ENCODE results near the gene CNOT8. TPM values are rescaled to one million over a fixed set of nuclear protein-coding genes. Genes with fewer than 3 reads are reported as not detected.
A peak's percentile ranks its signal among the peaks of the same experiment; 100 is the strongest.

Gene CNOT8
- total and polyA plus RNA-seq, 2 donors (not counting 3 experiments of a cell fraction or from before 2014, with no cell fraction given): 42.6 to 53.7 TPM

- no peak for FAIRE-seq
- dilution Hi-C loops (cut with MboI; ENCODE audit: extremely low pct_ligation_motif_present, low sequenced_read_pairs) (no loop called here), intact Hi-C loops (cut with micrococcal nuclease) (no loop called here)
- Histone ChIP-seq H3K9ac (replicated peaks; ENCODE audit: extremely low read depth, insufficient read depth, low read length) (no peak overlapping the region), H3K27ac (ENCODE audit: insufficient read depth, low read depth, low read length) (no peak overlapping the region), H2AFZ (ENCODE audit: low read depth, low read length) (no peak overlapping the region), H4K20me1 (replicated peaks; ENCODE audit: control insufficient read depth, extremely low read depth, insufficient read depth, low read length) (no peaks in the 10 kb centered on the region), H3K4me3 (replicated peaks in 1 of 3; ENCODE audit: insufficient read depth in 1 of 3, low read depth in 1 of 3, low read length in 3 of 3) (no peak overlapping the region), H3K36me3 (ENCODE audit: control insufficient read depth in 2 of 2, extremely low read depth in 1 of 2, insufficient read depth in 2 of 2, low read length in 2 of 2) (peaks cover 6 to 11% of the 10 kb centered on the region in 2 experiments), H3K9me3 (replicated peaks; ENCODE audit: control insufficient read depth, insufficient read depth, low read length) (peaks cover 13% of the 10 kb centered on the region), H3K9me1 (replicated peaks; ENCODE audit: control insufficient read depth, extremely low read depth, insufficient read depth, low read length) (no peaks in the 10 kb centered on the region), H3K4me2 (ENCODE audit: insufficient read depth, low read length) (peak overlapping the region; percentile 31), H3K4me1 (ENCODE audit: control insufficient read depth, extremely low read depth, insufficient read depth, low read length) (peaks cover 7% of the 10 kb centered on the region), H3K27me3 (ENCODE audit: control insufficient read depth in 2 of 2, insufficient read depth in 2 of 2, low read length in 2 of 2) (no peaks in the 10 kb centered on the region), H3K79me2 (ENCODE audit: control insufficient read depth, insufficient read depth, low read length) (no peaks in the 10 kb centered on the region)
- DNase-seq (ENCODE audit: low read depth, low spot score): peak; percentile 50
- TF ChIP-seq MAX (IDR thresholded peaks at IDR 0.05; ENCODE audit: insufficient read depth, insufficient read length) (no peak), JUN (IDR thresholded peaks at IDR 0.05; ENCODE audit: borderline replicate concordance, insufficient read depth, insufficient read length, low read depth) (peak; percentile 14)
- BruUV-seq (replicated peaks): no TSS peak
- ChIA-PET POLR2A (no interaction called here), CTCF (interaction anchor here (0.6 to 1.5 kb wide), 5 partner anchors 18 to 1765 kb away, joined by 3 to 6 read pairs (median 3); partner anchors contain the start of gene CNOT8)
These were observed 23.6 kb downstream of the CNOT8 start for GRCh38 chr5:154881986-154882385.

GRCh38 chr5:154884424-154884823 lies 26.0 kb downstream of the CNOT8 start:
- BruUV-seq (replicated peaks): no TSS peak
- no peak for FAIRE-seq
- CTCF ChIA-PET: no interaction called here

More at GRCh38 chr5:154884424-154884823, 26.0 kb downstream of the CNOT8 start:
- dilution Hi-C loops (cut with MboI; ENCODE audit: extremely low pct_ligation_motif_present, low sequenced_read_pairs) (no loop called here), intact Hi-C loops (cut with micrococcal nuclease) (no loop called here)
- Histone ChIP-seq H3K9ac (replicated peaks; ENCODE audit: extremely low read depth, insufficient read depth, low read length) (no peak overlapping the region), H3K27me3 (ENCODE audit: control insufficient read depth in 2 of 2, insufficient read depth in 2 of 2, low read length in 2 of 2) (no peaks in the 10 kb centered on the region), H3K36me3 (ENCODE audit: control insufficient read depth in 2 of 2, extremely low read depth in 1 of 2, insufficient read depth in 2 of 2, low read length in 2 of 2) (peaks cover 17 to 24% of the 10 kb centered on the region in 2 experiments), H3K9me3 (replicated peaks; ENCODE audit: control insufficient read depth, insufficient read depth, low read length) (peaks cover 9% of the 10 kb centered on the region), H3K4me2 (ENCODE audit: insufficient read depth, low read length) (no peak overlapping the region), H3K4me3 (replicated peaks in 1 of 3; ENCODE audit: insufficient read depth in 1 of 3, low read depth in 1 of 3, low read length in 3 of 3) (no peak overlapping the region), H4K20me1 (replicated peaks; ENCODE audit: control insufficient read depth, extremely low read depth, insufficient read depth, low read length) (no peaks in the 10 kb centered on the region), H3K4me1 (ENCODE audit: control insufficient read depth, extremely low read depth, insufficient read depth, low read length) (peaks cover 7% of the 10 kb centered on the region), H3K9me1 (replicated peaks; ENCODE audit: control insufficient read depth, extremely low read depth, insufficient read depth, low read length) (no peaks in the 10 kb centered on the region), H2AFZ (ENCODE audit: low read depth, low read length) (no peak overlapping the region), H3K79me2 (ENCODE audit: control insufficient read depth, insufficient read depth, low read length) (no peaks in the 10 kb centered on the region), H3K27ac (ENCODE audit: insufficient read depth, low read depth, low read length) (no peak overlapping the region)
- POLR2A ChIA-PET: no interaction called here
- DNase-seq (ENCODE audit: low read depth, low spot score): no peak
- TF ChIP-seq JUN (IDR thresholded peaks at IDR 0.05; ENCODE audit: borderline replicate concordance, insufficient read depth, insufficient read length, low read depth) (no peak), MAX (IDR thresholded peaks at IDR 0.05; ENCODE audit: insufficient read depth, insufficient read length) (no peak), MYC (IDR thresholded peaks at IDR 0.05; ENCODE audit: low read depth, low read length) (no peak), EZH2 (IDR thresholded peaks at IDR 0.05; ENCODE audit: borderline replicate concordance, low read depth, low read length, severe bottlenecking) (no peak), POLR2A (IDR thresholded peaks at IDR 0.05; ENCODE audit: low read depth, low read length) (no peak), POLR2AphosphoS5 (IDR thresholded peaks at IDR 0.05; ENCODE audit: insufficient read depth, low read depth, low read length) (no peak), GATA2 (IDR thresholded peaks at IDR 0.05; ENCODE audit: insufficient read depth, insufficient read length, low read depth, low read length) (no peak), FOS (IDR thresholded peaks at IDR 0.05; ENCODE audit: borderline replicate concordance, insufficient read depth, low read length) (no peak), CTCF (IDR thresholded peaks at IDR 0.05; ENCODE audit: extremely low read depth in 1 of 2, insufficient read depth in 1 of 2, low read depth in 1 of 2, low read length in 2 of 2) (no peak)

All from endothelial cell of umbilical vein (primary cell).